HepG2 (cell line): ENCODE results near the gene CELF6. TPM values are rescaled to one million over a fixed set of nuclear protein-coding genes. Genes with fewer than 3 reads are reported as not detected.

Experiments used
- ATAC-seq: fragments of 200-7000 bp; cut with Tn5 transposase; 3 replicates; pipeline ENCODE4 v1.9.1; 2020; ENCODE audit warnings: mild to moderate bottlenecking, moderate library complexity
- BruUV-seq: library from RNA; stranded (reverse); fragments of 400-500 nt; replicated peaks from 2 replicates; lab custom pipeline; 2021; lab: Mats Ljungman, UMichigan
- CTCF ChIA-PET: fragments of 300-600 bp; formaldehyde crosslinking; extraction: SDS; loops from one replicate; lab custom pipeline; 2021; ENCODE audit warnings: low total read pairs, inconsistent platforms, low intra/inter-chr PET ratio; lab: Yijun Ruan, JAX
- POLR2A ChIA-PET: fragments of 350-600 bp; sonication (Branson Sonifier 250); formaldehyde crosslinking; loops from one replicate; lab custom pipeline; 2020; ENCODE audit warnings: antibody characterized with exemption, inconsistent platforms; lab: Yijun Ruan, JAX
- DNase-seq: peaks from one replicate; pipeline ENCODE4 v3.0.0-alpha.2; 2015; ENCODE audit warnings: low spot score
- FAIRE-seq: peaks from 3 replicates; lab custom pipeline; 2011; peaks lifted over from hg19 to GRCh38; lab: Jason Lieb, UNC
- H2AFZ ChIP-seq: one replicate; pipeline ENCODE4 v1.6.1; 2011; ENCODE audit warnings: low read length, inconsistent platforms
- H3K27ac ChIP-seq: fragments of 300-600 bp; 3 replicates; pipeline ENCODE4 v1.8.0; 2011; ENCODE audit warnings: mixed run types, mild to moderate bottlenecking, mixed read lengths, low read length, inconsistent platforms; ENCODE audit not compliant: insufficient read depth; ENCODE audit errors: extremely low read length
- H3K27me3 ChIP-seq, 2 experiments: fragments of 200-600 bp in 1 of 2; 2 replicates in 1 of 2; 3 replicates in 1 of 2; pipeline versions ENCODE4 v1.6.0 to v1.8.0; 2011; ENCODE audit warnings: low read length in 2 of 2, mild to moderate bottlenecking in 2 of 2, moderate library complexity in 2 of 2, inconsistent platforms in 1 of 2; ENCODE audit not compliant: insufficient read depth in 2 of 2, control insufficient read depth in 1 of 2
- H3K36me3 ChIP-seq, 2 experiments: fragments of 200-600 bp in 1 of 2; replicated peaks in 1 of 2; 2 replicates in 1 of 2; 3 replicates in 1 of 2; pipeline versions ENCODE4 v1.5.1 to v1.8.0; 2011; ENCODE audit warnings: low read length in 2 of 2, inconsistent platforms in 1 of 2; ENCODE audit not compliant: insufficient read depth in 2 of 2, control insufficient read depth in 1 of 2
- H3K4me1 ChIP-seq: 2 replicates; pipeline ENCODE4 v1.5.1; 2012; ENCODE audit warnings: low read length, inconsistent platforms; ENCODE audit not compliant: insufficient read depth
- H3K4me2 ChIP-seq: 2 replicates; pipeline ENCODE4 v1.6.0; 2011; ENCODE audit warnings: low read depth, low read length, inconsistent platforms
- H3K4me3 ChIP-seq, 3 experiments: fragments of 200-600 bp in 1 of 3; sonication (generic), shearing (Covaris generic) in 1 of 3; replicated peaks in 1 of 3; 2 replicates each; pipeline ENCODE4 v1.5.1; 2011 to 2016; ENCODE audit warnings: low read length in 3 of 3, inconsistent platforms in 2 of 3, low read depth in 2 of 3, mild to moderate bottlenecking in 2 of 3, control low read depth in 1 of 3, mixed read lengths in 1 of 3; ENCODE audit not compliant: insufficient read depth in 1 of 3
- H3K79me2 ChIP-seq: one replicate; pipeline ENCODE4 v1.6.1; 2011; ENCODE audit warnings: low read length, inconsistent platforms; ENCODE audit not compliant: insufficient read depth
- H3K9ac ChIP-seq: 2 replicates; pipeline ENCODE4 v1.6.0; 2011; ENCODE audit warnings: mild to moderate bottlenecking, low read depth, low read length, inconsistent platforms; ENCODE audit not compliant: insufficient read depth
- H3K9me3 ChIP-seq: 2 replicates; pipeline ENCODE4 v1.5.1; 2012; ENCODE audit warnings: mild to moderate bottlenecking, low read length
- H4K20me1 ChIP-seq: 2 replicates; pipeline ENCODE4 v1.6.0; 2011; ENCODE audit warnings: inconsistent platforms, mild to moderate bottlenecking, low read length, moderate library complexity; ENCODE audit not compliant: insufficient read depth
- ATF7 ChIP-seq, 2 experiments: fragments of 450-650 bp in 1 of 2; sonication (generic) in 1 of 2; formaldehyde crosslinking in 1 of 2; IDR thresholded peaks; 2 replicates each; pipeline versions ENCODE4 v1.4.0 to v1.6.1; 2016 to 2020; ENCODE audit warnings: antibody characterized with exemption in 1 of 2, mild to moderate bottlenecking in 1 of 2, missing genetic modification reagents in 1 of 2
- BRD4 ChIP-seq: sonication (generic); formaldehyde crosslinking; IDR thresholded peaks from 2 replicates; pipeline ENCODE4 v1.4.0; 2020; ENCODE audit warnings: missing genetic modification reagents
- CENPBD1 ChIP-seq: sonication (generic); formaldehyde crosslinking; IDR thresholded peaks from 2 replicates; pipeline ENCODE4 v1.8.0; 2022; ENCODE audit warnings: missing genetic modification reagents, low read depth, mild to moderate bottlenecking, borderline replicate concordance
- HCFC1 ChIP-seq: fragments of 150-350 bp; IDR thresholded peaks from 2 replicates; pipeline ENCODE4 v1.6.1; 2014; ENCODE audit warnings: low read depth, low read length
- HDAC2 ChIP-seq: sonication (generic); formaldehyde crosslinking; IDR thresholded peaks from 2 replicates; pipeline ENCODE4 v1.4.0; 2020; ENCODE audit warnings: missing genetic modification reagents
- PRMT3 ChIP-seq: sonication (generic); formaldehyde crosslinking; IDR thresholded peaks from 2 replicates; pipeline ENCODE4 v1.8.1; 2022; ENCODE audit warnings: low read depth, mild to moderate bottlenecking, moderate library complexity, missing genetic modification reagents, borderline replicate concordance
- REXO4 ChIP-seq: sonication (generic); formaldehyde crosslinking; IDR thresholded peaks from 2 replicates; pipeline ENCODE4 v1.8.0; 2022; ENCODE audit warnings: missing genetic modification reagents, mild to moderate bottlenecking, borderline replicate concordance
- SMARCC2 ChIP-seq: fragments of 450-650 bp; IDR thresholded peaks from 2 replicates; pipeline ENCODE4 v1.6.1; 2017; ENCODE audit warnings: antibody characterized with exemption, mild to moderate bottlenecking
- STAT5B ChIP-seq: sonication (generic); formaldehyde crosslinking; IDR thresholded peaks from 2 replicates; pipeline ENCODE4 v1.4.0; 2020; ENCODE audit warnings: missing genetic modification reagents
- SYNCRIP ChIP-seq: fragments of 200-400 bp; formaldehyde crosslinking; IDR thresholded peaks from 2 replicates; pipeline ENCODE4 v1.6.1; 2018; ENCODE audit warnings: mild to moderate bottlenecking, low read depth, low read length; ENCODE audit not compliant: insufficient read depth
- TEAD3 ChIP-seq: optimal IDR thresholded peaks from 2 replicates; pipeline ENCODE3; 2016; ENCODE audit warnings: borderline replicate concordance
- ZBTB46 ChIP-seq: sonication (generic); formaldehyde crosslinking; IDR thresholded peaks from 2 replicates; pipeline ENCODE4 v1.4.0; 2020; ENCODE audit warnings: mild to moderate bottlenecking, missing genetic modification reagents, borderline replicate concordance
- ZGPAT ChIP-seq: IDR thresholded peaks from 2 replicates; pipeline ENCODE4 v1.6.1; 2016; ENCODE audit warnings: mild to moderate bottlenecking
- ZNF496 ChIP-seq: sonication (generic); formaldehyde crosslinking; IDR thresholded peaks from 2 replicates; pipeline ENCODE4 v1.8.1; 2023; ENCODE audit warnings: mild to moderate bottlenecking, moderate library complexity, missing genetic modification reagents; ENCODE audit not compliant: insufficient replicate concordance
- ZNF674 ChIP-seq: sonication (generic); formaldehyde crosslinking; IDR thresholded peaks from 2 replicates; pipeline ENCODE4 v1.5.0; 2020; ENCODE audit warnings: low read depth, mild to moderate bottlenecking, missing genetic modification reagents
- WGBS: methylation state at CpG from one replicate; pipeline ENCODE4 v1.1.6; 2017; ENCODE audit warnings: low lambda C conversion rate; 5-methylcytosine and 5-hydroxymethylcytosine counted together
- in situ Hi-C: cut with HindIII; loops from 2 replicates; pipeline ENCODE4 v1.10.0; 2017; ENCODE audit warnings: low pct_unique_long_range_greater_than_20kb; ENCODE audit not compliant: extremely low pct_ligation_motif_present
- intact Hi-C: fragments of 100-400 bp; cut with micrococcal nuclease; formaldehyde crosslinking; loops from one replicate; pipeline ENCODE4 v1.10.0; 2022; ENCODE audit not compliant: unreplicated experiment
- polyA plus RNA-seq, 8 experiments: library from polyadenylated mRNA; depleted of rRNA in 3 of 8; stranded (reverse) in 7 of 8; unstranded in 1 of 8; fragments of >200 nt; fragmentation: Illumina TruSeq in 4 of 8; extraction: Trizol in 4 of 8; gene quantifications; 2 replicates each; pipeline versions ENCODE4 v1.2.1 to v1.2.3, GENCODE V29; 2011 to 2016; ENCODE audit warnings: low read depth in 4 of 8, missing spikeins in 1 of 8, mixed read lengths in 1 of 8; ENCODE audit not compliant: insufficient read depth in 1 of 8
- total RNA-seq, 5 experiments: library from RNA; depleted of rRNA; stranded (reverse); fragments of >200 nt; fragmentation: Illumina TruSeq; extraction: Trizol; gene quantifications; 2 replicates each; pipeline ENCODE4 v1.2.3, GENCODE V29; 2016; ENCODE audit warnings: low read depth in 1 of 5
- TF ChIP-seq, protein P1 (sequence below): sonication (generic); formaldehyde crosslinking; IDR thresholded peaks from 2 replicates; pipeline ENCODE4 v1.5.0; 2020; ENCODE audit warnings: missing genetic modification reagents
- TF ChIP-seq, protein P2 (sequence below): sonication (generic); formaldehyde crosslinking; IDR thresholded peaks from 2 replicates; pipeline ENCODE4 v1.8.1; 2023; ENCODE audit warnings: mild to moderate bottlenecking, missing genetic modification reagents, borderline replicate concordance

The CELF6 gene
- total and polyA plus RNA-seq, 2 of the 13 experiments (the other 11 are each of a cell fraction or from before 2014, with no cell fraction given), result 0.49 to 0.94 TPM

DNA sequence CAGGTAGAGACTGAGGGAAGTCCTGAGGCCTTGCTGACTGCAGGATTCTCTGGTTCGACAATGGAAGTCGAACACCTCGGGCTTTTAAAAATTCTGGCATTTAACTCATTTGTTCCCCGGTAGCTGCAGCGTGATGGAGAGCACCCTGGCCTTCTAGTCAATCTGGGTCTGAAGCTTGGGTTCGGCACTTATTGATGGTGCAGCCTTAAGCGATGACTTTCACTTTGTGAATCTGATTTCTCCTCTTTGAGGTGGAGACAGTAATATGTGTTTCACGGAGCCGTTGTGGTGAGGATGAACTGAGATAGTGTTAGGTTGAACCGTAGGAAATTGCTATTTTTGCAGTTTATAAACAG lies 47.0 kb downstream of the CELF6 start:
- no peak overlapping the region for H3K4me3 ChIP-seq
- no peak overlapping the region for H3K4me2 ChIP-seq
- H3K27ac ChIP-seq, result no peak overlapping the region
- no peak overlapping the region for H3K9ac ChIP-seq
- H3K79me2 ChIP-seq, result no peaks in the 10 kb centered on the region
- ChIA-PET CTCF (no interaction called here), POLR2A (no interaction called here)
- BruUV-seq, result no TSS peak
- in situ Hi-C loops (no loop called here), intact Hi-C loops (no loop called here)
- ATAC-seq, result no peak
- no peaks in the 10 kb centered on the region for H4K20me1 ChIP-seq
- TF ChIP-seq ZGPAT (CRISPR knock-in tag) (no peak), CENPBD1 (CRISPR knock-in tag) (no peak), TEAD3 (CRISPR knock-in tag) (no peak), ZNF674 (no peak), HDAC2 (CRISPR knock-in tag) (no peak), ATF7 (IDR thresholded peaks at IDR 0.05) (no peak), ATF7 (CRISPR knock-in tag; IDR thresholded peaks at IDR 0.05) (no peak), PRMT3 (no peak), BRD4 (no peak), REXO4 (no peak), SYNCRIP (no peak), HCFC1 (no peak), SMARCC2 (no peak), ZNF496 (CRISPR knock-in tag) (no peak), ZBTB46 (CRISPR knock-in tag) (no peak), STAT5B (CRISPR knock-in tag) (no peak)
- TF ChIP-seq, protein P1, sequence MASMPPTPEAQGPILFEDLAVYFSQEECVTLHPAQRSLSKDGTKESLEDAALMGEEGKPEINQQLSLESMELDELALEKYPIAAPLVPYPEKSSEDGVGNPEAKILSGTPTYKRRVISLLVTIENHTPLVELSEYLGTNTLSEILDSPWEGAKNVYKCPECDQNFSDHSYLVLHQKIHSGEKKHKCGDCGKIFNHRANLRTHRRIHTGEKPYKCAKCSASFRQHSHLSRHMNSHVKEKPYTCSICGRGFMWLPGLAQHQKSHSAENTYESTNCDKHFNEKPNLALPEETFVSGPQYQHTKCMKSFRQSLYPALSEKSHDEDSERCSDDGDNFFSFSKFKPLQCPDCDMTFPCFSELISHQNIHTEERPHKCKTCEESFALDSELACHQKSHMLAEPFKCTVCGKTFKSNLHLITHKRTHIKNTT (CRISPR knock-in tag), result no peak
- TF ChIP-seq, protein P2, sequence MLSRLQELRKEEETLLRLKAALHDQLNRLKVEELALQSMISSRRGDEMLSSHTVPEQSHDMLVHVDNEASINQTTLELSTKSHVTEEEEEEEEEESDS (CRISPR knock-in tag), result no peak
- H2AFZ ChIP-seq, result no peak overlapping the region
- no peaks in the 10 kb centered on the region for H3K9me3 ChIP-seq
- FAIRE-seq, result no peak
- H3K36me3 ChIP-seq, result no peaks in the 10 kb centered on the region
- DNase-seq, result no peak
- WGBS, result 68% methylated on average over 10 of the region's 10 CpGs
- H3K27me3 ChIP-seq, result peaks cover 0 to 2% of the 10 kb centered on the region in 2 experiments; a peak in 2 of 5 replicates
- no peaks in the 10 kb centered on the region for H3K4me1 ChIP-seq
